PFSK-1 (cell line): ENCODE measurements around the gene FOXO3.

Experiments used
- POLR2AphosphoS5 ChIP-seq: IDR thresholded peaks from 2 replicates; pipeline ENCODE4 v1.6.1; 2012; ENCODE audit warnings: low read depth, mild to moderate bottlenecking, control low read depth, low read length, moderate library complexity
- SIN3A ChIP-seq: IDR thresholded peaks from 2 replicates; pipeline ENCODE4 v1.6.1; 2012; ENCODE audit warnings: mild to moderate bottlenecking, low read length, moderate library complexity, borderline replicate concordance; ENCODE audit not compliant: insufficient read depth

- no peak for TF ChIP-seq POLR2AphosphoS5
- no peak for TF ChIP-seq SIN3A
These were observed 168.1 kb downstream of the FOXO3 start for GRCh38 chr6:108728826-108729225.
